IPS-15b (cell line): ENCODE data around the gene GNAT1.

Experiments used
- H3K27me3 ChIP-seq: one replicate; pipeline ENCODE4 v1.6.1; 2013; ENCODE audit warnings: low read length; ENCODE audit not compliant: control insufficient read depth, insufficient read depth
- H3K36me3 ChIP-seq: one replicate; pipeline ENCODE4 v1.6.1; 2013; ENCODE audit warnings: low read length; ENCODE audit not compliant: control insufficient read depth, insufficient read depth
- H3K4me1 ChIP-seq: one replicate; pipeline ENCODE4 v1.6.1; 2013; ENCODE audit warnings: mild to moderate bottlenecking, low read length; ENCODE audit not compliant: control insufficient read depth, insufficient read depth
- H3K4me3 ChIP-seq: one replicate; pipeline ENCODE4 v1.5.1; 2013; ENCODE audit warnings: low read depth, low read length
- H3K9ac ChIP-seq: one replicate; pipeline ENCODE4 v1.6.1; 2013; ENCODE audit warnings: low read depth, mild to moderate bottlenecking, low read length
- H3K9me3 ChIP-seq: one replicate; pipeline ENCODE4 v1.6.1; 2013; ENCODE audit warnings: mild to moderate bottlenecking, low read length; ENCODE audit not compliant: control insufficient read depth, insufficient read depth

GNAT1 gene

DNA sequence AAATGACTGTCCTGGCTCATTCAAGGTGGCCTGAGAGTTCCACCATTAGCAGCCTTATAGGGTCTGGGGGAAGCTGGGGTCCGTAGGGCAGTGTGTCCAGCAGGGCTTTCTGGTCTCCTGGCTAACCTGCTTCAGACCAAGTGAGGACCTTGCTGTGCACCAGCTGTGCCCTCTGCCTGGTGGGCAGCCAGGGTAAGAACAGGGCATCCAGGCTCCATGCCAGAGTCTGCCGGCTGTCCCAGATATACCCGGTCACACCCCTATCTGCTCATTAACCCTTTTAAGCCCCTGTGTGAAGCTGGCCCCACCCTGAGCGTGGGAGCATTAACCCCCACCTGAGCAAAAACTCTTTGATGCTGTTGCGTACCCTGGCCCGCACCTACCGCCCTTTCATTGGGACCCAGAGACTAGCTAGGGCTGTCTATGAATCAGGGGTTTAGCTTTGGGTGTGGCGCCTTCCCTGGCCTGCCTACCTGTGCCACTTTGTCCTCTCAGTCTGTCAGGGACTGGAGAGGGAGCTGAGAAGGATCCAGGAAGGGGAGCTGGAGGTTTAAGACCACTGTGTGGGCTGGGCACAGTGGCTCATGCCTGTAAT lies 18.7 kb upstream of the GNAT1 start:
- Histone ChIP-seq H3K4me3 (no peak overlapping the region), H3K4me1 (no peaks in the 10 kb centered on the region), H3K9ac (no peak overlapping the region), H3K36me3 (peaks cover 40% of the 10 kb centered on the region), H3K27me3 (no peaks in the 10 kb centered on the region), H3K9me3 (no peaks in the 10 kb centered on the region)

DNA sequence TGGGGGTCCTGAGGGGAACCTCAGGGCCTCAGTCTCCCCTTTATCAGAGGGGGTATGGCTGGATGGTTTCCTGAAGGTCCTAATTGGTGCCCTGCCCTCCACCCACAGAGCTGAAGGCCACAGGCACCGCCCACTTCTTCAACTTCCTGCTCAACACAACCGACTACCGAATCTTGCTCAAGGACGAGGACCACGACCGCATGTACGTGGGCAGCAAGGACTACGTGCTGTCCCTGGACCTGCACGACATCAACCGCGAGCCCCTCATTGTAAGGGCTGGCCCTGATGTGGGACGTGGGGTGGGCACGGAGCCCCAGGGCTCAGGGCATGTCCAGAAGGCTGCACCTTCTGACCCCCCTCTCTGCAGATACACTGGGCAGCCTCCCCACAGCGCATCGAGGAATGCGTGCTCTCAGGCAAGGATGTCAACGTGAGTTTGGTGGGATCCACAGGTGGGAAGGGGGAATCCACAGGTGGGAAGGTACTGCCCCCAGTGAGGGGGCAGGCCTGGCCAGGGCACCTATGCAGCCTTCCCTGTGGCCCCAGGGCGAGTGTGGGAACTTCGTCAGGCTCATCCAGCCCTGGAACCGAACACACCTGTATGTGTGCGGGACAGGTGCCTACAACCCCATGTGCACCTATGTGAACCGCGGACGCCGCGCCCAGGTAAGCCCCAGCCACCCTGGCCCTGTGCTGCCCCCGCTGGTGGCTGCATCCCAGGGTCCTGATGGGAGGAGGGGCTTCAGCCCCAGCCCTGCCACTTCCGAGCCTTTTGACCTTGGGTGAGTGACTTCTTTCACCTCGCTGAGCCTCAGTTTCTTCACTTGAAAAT lies 17.5 kb upstream of the GNAT1 start:
- Histone ChIP-seq H3K4me1 (no peaks in the 10 kb centered on the region), H3K27me3 (no peaks in the 10 kb centered on the region), H3K36me3 (peaks cover 40% of the 10 kb centered on the region), H3K9ac (no peak overlapping the region), H3K4me3 (no peak overlapping the region), H3K9me3 (no peaks in the 10 kb centered on the region)

DNA sequence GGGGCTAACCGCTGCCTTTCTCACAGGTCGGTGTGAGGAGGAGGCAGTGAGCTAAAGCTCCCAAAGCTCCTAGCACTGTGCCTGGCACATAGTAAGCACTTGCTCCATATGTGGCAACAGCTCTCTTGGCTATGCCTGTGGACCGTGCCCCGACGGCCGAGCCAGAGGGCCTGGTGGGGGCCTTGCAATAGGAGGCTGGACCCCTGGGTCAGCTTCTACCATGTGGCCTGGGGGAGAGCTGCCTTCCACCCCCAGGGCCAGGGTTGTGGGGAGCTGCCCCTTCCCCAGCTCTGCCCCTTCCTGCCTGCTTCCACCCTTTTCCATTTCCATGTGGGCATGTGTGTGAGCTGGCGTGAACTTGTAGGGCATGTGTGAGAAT lies 16.9 kb upstream of the GNAT1 start:
- no peaks in the 10 kb centered on the region for H3K4me1 ChIP-seq
- H3K9me3 ChIP-seq = no peaks in the 10 kb centered on the region

GRCh38 chr3:50174947-50175524 lies 16.4 kb upstream of the GNAT1 start:
- no peak overlapping the region for H3K9ac ChIP-seq
- H3K27me3 ChIP-seq = no peaks in the 10 kb centered on the region
- H3K4me1 ChIP-seq = no peaks in the 10 kb centered on the region
- H3K9me3 ChIP-seq = no peaks in the 10 kb centered on the region
- H3K4me3 ChIP-seq = no peak overlapping the region
- peaks cover 37% of the 10 kb centered on the region for H3K36me3 ChIP-seq

More for the DNA sequence above, 16.9 kb upstream of the GNAT1 start:
- peaks cover 35% of the 10 kb centered on the region for H3K36me3 ChIP-seq
- no peak overlapping the region for H3K4me3 ChIP-seq
- no peaks in the 10 kb centered on the region for H3K27me3 ChIP-seq
- H3K9ac ChIP-seq = no peak overlapping the region

GRCh38 chr3:50177346-50177745 lies 14.1 kb upstream of the GNAT1 start:
- Histone ChIP-seq H3K4me1 (no peaks in the 10 kb centered on the region), H3K4me3 (no peak overlapping the region), H3K27me3 (no peaks in the 10 kb centered on the region), H3K9ac (no peak overlapping the region), H3K9me3 (no peaks in the 10 kb centered on the region), H3K36me3 (peaks cover 37% of the 10 kb centered on the region)

DNA sequence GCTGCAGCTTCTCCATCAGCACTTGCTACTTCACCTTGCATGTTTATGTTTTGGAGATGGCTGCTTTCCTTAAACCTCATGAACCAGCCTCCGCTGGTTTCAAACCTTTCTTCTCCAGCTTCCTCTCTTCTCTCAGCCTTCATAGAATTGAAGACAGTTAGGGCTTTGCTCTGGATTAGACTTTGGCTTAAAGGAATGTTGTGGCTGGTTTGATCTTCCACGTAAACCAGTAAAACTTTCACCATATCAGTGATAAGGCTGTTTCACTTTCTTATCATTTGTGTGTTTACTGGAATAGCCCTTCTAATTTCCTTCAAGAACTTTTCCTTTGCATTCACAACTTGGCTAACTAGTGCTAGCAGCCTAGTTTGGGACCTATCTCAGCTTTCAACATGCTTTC lies 11.7 kb upstream of the GNAT1 start:
- H3K4me1 ChIP-seq = no peaks in the 10 kb centered on the region

GRCh38 chr3:50181985-50182384 lies 9.4 kb upstream of the GNAT1 start:
- no peaks in the 10 kb centered on the region for H3K4me1 ChIP-seq
- no peaks in the 10 kb centered on the region for H3K9me3 ChIP-seq
- peaks cover 53% of the 10 kb centered on the region for H3K36me3 ChIP-seq
- no peaks in the 10 kb centered on the region for H3K27me3 ChIP-seq
- H3K4me3 ChIP-seq = no peak overlapping the region
- H3K9ac ChIP-seq = no peak overlapping the region

More for the DNA sequence above, 11.7 kb upstream of the GNAT1 start:
- Histone ChIP-seq H3K27me3 (no peaks in the 10 kb centered on the region), H3K36me3 (peaks cover 51% of the 10 kb centered on the region), H3K9ac (no peak overlapping the region), H3K4me3 (no peak overlapping the region), H3K9me3 (no peaks in the 10 kb centered on the region)

- H3K36me3 ChIP-seq = peaks cover 49% of the 10 kb centered on the region
- no peak overlapping the region for H3K9ac ChIP-seq
- H3K4me1 ChIP-seq = no peaks in the 10 kb centered on the region
- H3K27me3 ChIP-seq = no peaks in the 10 kb centered on the region
- H3K4me3 ChIP-seq = no peak overlapping the region
- no peaks in the 10 kb centered on the region for H3K9me3 ChIP-seq
Measured at GRCh38 chr3:50182533-50183099, 8.8 kb upstream of the GNAT1 start.

DNA sequence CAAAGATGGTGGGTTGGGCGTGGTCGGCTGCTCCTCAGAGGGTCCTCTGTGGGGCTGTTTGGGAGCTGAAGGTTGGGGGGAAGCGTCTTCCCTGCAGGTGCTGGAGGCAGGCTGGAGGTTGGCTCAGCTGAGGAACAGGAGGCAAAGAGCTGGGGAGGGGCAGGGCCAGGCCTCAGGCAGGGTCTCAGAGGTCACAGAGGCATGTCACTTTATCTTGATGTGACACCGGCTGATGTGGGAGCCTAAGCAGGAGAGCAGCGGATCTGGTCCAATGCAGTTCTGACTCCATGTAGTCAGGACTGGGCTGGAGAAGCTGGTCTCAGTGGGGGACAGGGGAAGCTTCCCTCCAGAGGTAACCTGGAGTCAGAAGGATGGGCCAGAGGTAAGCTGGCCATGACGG lies 7.7 kb upstream of the GNAT1 start:
- H3K9ac ChIP-seq = no peak overlapping the region
- peaks cover 49% of the 10 kb centered on the region for H3K36me3 ChIP-seq
- H3K27me3 ChIP-seq = no peaks in the 10 kb centered on the region
- H3K9me3 ChIP-seq = no peaks in the 10 kb centered on the region
- no peak overlapping the region for H3K4me3 ChIP-seq
- no peaks in the 10 kb centered on the region for H3K4me1 ChIP-seq

- Histone ChIP-seq H3K4me1 (no peaks in the 10 kb centered on the region), H3K9ac (no peak overlapping the region), H3K36me3 (peaks cover 49% of the 10 kb centered on the region), H3K4me3 (no peak overlapping the region), H3K27me3 (no peaks in the 10 kb centered on the region), H3K9me3 (no peaks in the 10 kb centered on the region)
Measured at GRCh38 chr3:50184242-50184978, 7.0 kb upstream of the GNAT1 start.

GRCh38 chr3:50185230-50185629 lies 6.2 kb upstream of the GNAT1 start:
- Histone ChIP-seq H3K9me3 (no peaks in the 10 kb centered on the region), H3K9ac (no peak overlapping the region), H3K4me3 (no peak overlapping the region), H3K36me3 (peaks cover 47% of the 10 kb centered on the region), H3K27me3 (no peaks in the 10 kb centered on the region), H3K4me1 (no peaks in the 10 kb centered on the region)
